Transverse colon (tissue), 3 donors: ENCODE results near the gene NXPE3.

Experiments
- POLR2A ChIP-seq: fragments of 450-650 bp; IDR thresholded peaks from one replicate; pipeline ENCODE4 v1.6.1; 2016; ENCODE audit warnings: antibody characterized with exemption, mild to moderate bottlenecking, moderate library complexity
- TF ChIP-seq, protein P1 (sequence below), 5 experiments: fragments of 200-600 bp in 3 of 5; fragments of 450-650 bp in 2 of 5; sonication (generic) in 3 of 5; IDR thresholded peaks; 1 replicate in 2 of 5; 2 replicates in 3 of 5; pipeline ENCODE4 v1.5.1; 2016 to 2017; ENCODE audit warnings: antibody characterized with exemption in 5 of 5, inconsistent platforms in 3 of 5, mild to moderate bottlenecking in 2 of 5, moderate library complexity in 1 of 5

DNA sequence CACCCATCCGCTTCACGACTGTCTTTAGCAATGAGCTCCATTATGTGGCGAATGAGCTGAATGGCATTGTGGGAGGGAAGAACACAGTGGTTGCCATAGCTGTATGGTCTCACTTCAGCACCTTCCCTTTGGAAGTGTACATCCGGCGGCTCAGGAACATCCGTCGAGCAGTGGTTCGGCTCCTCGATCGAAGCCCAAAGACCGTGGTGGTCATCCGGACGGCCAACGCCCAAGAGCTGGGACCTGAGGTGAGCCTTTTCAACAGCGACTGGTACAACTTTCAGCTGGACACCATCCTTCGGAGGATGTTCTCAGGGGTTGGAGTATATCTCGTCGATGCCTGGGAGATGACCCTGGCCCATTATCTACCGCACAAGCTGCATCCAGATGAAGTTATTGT is 42.5 kb downstream of the NXPE3 start:
- TF ChIP-seq, protein P1, sequence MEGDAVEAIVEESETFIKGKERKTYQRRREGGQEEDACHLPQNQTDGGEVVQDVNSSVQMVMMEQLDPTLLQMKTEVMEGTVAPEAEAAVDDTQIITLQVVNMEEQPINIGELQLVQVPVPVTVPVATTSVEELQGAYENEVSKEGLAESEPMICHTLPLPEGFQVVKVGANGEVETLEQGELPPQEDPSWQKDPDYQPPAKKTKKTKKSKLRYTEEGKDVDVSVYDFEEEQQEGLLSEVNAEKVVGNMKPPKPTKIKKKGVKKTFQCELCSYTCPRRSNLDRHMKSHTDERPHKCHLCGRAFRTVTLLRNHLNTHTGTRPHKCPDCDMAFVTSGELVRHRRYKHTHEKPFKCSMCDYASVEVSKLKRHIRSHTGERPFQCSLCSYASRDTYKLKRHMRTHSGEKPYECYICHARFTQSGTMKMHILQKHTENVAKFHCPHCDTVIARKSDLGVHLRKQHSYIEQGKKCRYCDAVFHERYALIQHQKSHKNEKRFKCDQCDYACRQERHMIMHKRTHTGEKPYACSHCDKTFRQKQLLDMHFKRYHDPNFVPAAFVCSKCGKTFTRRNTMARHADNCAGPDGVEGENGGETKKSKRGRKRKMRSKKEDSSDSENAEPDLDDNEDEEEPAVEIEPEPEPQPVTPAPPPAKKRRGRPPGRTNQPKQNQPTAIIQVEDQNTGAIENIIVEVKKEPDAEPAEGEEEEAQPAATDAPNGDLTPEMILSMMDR (IDR thresholded peaks at IDR 0.05) = no peak
- TF ChIP-seq POLR2A = no peak
